ENCODE data around the gene LARGE1.

LARGE1 gene

GRCh38 chr22:33920197-33920540 is at the start of gene LARGE1:
TSS of gene LARGE1 (minus strand) at chr22:33920476.
- DNase-seq (ENCODE audit: low spot score): no peak

GRCh38 chr22:33969045-33969444 is 48.8 kb upstream of the LARGE1 start:
- no peak for DNase-seq (ENCODE audit: low spot score)

- no peak for DNase-seq (ENCODE audit: low spot score)
Measured at GRCh38 chr22:33964121-33964520, 43.8 kb upstream of the LARGE1 start.

DNA sequence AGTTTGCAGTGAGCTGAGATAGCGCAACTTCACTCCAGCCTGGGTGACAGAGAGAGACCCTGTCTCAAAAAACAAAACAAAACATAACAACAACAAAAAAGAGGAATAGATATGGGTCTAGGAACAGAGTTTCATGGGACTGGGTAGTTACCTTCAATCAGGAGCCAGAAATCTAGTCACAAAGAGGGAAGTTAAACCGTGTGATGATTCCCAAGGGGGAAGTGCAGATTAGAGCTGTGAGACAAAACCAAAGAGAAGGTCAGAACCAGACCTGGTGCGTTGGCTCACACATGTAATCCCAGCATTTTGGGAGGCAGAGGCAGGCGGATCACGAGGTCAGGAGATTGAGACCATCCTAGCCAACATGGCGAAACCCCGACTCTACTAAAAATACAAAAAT is 42.1 kb upstream of the LARGE1 start:
- no peak for DNase-seq (ENCODE audit: low spot score)

- DNase-seq (ENCODE audit: low spot score): no peak
Measured at GRCh38 chr22:33958741-33959140, 38.5 kb upstream of the LARGE1 start.

DNA sequence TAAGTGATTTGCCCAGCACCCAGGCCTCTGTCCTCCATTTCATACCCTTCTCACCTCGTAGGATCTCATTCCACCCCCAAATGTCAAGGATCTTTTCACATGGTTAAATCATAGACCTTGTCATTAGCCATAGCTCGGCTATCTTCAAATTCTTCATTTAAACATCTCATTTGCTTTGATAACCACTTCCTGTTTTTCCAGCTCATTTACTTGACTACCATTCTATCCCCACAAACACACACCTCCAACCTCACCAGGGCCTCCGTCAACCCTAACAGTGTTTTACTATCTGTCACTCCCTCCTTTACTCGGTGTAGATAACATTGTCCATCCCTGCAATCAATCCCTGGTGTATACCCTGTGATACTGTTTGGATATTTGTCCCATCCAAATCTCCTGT is 36.8 kb upstream of the LARGE1 start:
- DNase-seq (ENCODE audit: low spot score): no peak

DNA sequence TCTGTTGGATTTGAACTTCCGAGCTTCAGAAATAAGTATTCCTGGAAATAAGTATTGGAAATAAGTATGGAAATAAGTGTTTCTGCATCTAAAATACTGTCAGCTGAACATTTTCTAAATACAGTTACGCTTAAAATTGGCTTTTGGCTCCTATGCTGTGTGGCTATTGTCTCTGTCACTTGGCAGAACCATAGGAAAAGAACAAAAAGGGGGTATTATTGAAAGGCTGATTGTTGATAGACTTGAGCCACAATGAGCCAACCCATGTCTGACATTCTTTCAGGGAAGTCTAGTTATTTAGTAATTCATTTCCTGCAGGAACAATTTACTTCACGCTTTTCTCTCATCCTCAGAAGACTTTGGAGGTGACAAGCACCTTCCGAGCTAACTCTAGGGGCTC is 32.5 kb upstream of the LARGE1 start:
- no peak for DNase-seq (ENCODE audit: low spot score)

DNA sequence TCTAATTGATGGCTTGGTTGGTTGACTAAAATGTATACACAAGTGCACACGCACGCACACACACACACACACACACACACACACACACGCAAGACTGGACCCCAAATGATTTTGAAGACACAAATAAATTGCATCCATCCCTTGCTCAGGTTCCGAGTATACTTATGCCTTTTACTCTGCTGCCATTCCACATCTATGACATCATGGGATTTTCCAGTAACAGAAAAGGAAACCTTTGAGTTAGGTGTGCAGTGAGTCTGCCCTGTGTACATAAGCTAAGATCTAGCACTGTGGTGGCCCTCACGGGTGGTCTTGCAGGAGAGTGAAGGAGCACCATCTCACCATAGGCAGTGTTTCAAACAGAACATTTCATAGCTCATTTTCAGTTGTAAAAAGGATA is 20.5 kb upstream of the LARGE1 start:
- no peak for DNase-seq (ENCODE audit: low spot score)

DNA sequence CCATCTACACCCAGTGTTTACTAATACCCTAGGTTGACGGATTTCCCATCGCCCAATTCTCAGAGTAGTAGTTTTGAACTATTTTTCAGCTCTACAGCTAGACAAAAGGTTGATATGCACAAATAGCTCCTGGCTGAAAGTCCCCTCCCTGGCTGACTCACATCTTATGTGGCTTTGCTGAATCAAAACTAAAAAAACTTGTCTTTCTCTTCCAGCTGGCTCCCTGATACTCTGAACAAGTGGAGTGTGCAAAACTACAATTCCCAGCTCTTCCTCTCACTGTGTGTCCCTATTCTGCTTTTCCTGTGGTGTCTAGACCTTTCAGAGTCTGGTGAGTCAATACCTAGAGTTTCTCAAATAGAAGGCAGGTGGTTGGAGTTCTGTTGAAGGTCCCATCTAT is 12.7 kb upstream of the LARGE1 start:
- DNase-seq (ENCODE audit: low spot score): no peak

GRCh38 chr22:33931406-33931805 is 11.1 kb upstream of the LARGE1 start:
- DNase-seq (ENCODE audit: low spot score): no peak

GRCh38 chr22:33927752-33928151 is 7.5 kb upstream of the LARGE1 start:
- DNase-seq (ENCODE audit: low spot score): no peak

DNA sequence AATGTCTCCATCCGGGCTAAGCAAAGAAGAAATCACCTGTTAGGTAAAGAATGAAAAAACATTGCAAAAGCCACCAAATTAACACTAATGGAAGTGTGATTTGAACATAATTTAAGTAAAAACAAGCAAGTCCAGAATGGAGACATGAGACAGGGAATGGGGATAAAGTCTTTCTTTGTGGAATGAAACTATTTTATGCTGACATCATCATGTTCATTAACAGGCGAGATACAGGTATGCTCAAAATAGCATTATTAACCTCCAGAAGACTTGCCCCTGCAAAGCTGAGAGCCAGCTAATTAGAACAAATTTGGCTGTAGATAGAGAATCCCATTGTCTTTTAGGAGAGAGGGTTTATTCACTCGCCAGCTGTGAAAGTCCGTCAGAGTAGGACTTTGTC is 4.9 kb upstream of the LARGE1 start:
- DNase-seq (ENCODE audit: low spot score): no peak

- DNase-seq (ENCODE audit: low spot score): peak; percentile 31
Measured at GRCh38 chr22:33923660-33924246, 3.5 kb upstream of the LARGE1 start.

DNA sequence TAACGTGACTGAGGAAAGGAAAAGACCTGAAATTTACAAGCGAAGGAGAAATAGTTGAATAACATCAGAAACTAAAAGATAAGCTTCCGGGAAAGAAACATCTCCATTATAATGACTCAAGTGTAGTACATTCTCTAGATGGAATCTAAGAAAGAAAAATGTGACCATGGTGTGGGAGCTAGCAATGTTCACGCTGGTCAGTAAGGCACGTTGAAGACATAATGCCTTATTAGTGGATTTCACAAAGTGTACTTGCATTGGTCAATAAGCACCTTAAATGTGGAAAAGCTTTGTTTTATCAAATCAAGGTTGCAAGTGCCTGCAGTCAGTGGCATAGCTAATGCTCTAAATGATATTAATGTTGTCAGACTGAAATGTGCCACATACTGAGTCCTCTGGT is 2.8 kb upstream of the LARGE1 start:
- DNase-seq (ENCODE audit: low spot score): no peak

DNA sequence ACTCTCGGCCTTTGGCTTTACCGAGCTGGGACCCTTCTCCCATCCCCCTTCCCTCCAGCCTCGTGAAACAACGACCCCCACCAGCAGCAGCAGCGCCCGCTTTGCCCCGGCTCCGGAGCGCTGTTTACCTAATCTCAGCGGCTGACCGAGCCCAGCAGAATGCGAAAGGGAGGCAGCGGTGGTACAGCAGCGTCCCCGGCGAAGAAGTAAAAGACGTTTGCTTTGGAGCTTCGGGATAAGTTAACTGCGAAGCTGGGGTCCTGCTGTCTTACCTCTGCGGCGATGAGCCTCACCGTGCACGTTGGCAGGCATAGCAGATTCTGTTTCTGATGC is 2.0 kb upstream of the LARGE1 start:
- no peak for DNase-seq (ENCODE audit: low spot score)

- peak; percentile 3 for DNase-seq (ENCODE audit: low spot score)
Measured at GRCh38 chr22:33921525-33922348, 1.5 kb upstream of the LARGE1 start.

- DNase-seq (ENCODE audit: low spot score): peak; percentile 85
Measured at GRCh38 chr22:33920927-33921524, 750 bp upstream of the LARGE1 start.

DNA sequence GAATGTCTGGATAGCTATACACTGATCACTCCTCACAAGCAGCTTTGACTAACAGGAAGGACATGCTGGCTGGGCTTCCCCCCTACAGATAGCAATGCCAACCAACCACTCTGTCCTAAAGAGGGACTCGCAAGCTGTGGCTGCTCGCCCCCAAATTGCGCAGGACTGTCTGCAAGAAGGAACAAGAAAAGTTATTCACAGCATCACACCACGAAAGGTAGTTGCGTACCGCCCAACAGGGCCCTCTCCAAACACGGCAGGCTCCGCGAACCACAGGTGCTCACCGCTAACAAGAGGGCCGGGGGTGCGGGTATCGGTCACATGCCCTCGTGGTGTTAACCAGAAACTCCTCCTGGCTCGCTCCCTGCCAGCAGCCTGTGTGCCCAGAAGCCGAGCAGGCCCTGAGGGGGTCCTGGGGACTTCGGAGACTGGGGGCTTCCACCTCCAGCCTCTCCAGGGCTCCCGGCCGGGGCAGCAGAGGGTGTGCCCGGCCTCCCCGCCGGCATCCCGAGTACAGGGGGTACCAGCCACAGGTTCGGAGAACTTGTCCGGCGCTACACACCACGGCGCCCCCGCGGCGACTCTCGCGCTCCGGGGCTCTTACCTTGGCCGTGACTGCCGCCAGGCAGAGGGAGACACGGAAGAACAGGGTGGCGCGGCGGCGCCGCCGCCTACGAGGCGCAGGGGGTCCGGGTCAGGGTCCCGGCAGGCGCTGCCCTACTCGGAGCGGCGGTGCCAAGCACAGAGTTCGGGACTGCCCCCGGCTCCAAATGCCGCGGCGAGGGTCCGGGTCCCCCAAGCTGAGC is 682 bp downstream of the LARGE1 start:
- no peak for DNase-seq (ENCODE audit: low spot score)

DNA sequence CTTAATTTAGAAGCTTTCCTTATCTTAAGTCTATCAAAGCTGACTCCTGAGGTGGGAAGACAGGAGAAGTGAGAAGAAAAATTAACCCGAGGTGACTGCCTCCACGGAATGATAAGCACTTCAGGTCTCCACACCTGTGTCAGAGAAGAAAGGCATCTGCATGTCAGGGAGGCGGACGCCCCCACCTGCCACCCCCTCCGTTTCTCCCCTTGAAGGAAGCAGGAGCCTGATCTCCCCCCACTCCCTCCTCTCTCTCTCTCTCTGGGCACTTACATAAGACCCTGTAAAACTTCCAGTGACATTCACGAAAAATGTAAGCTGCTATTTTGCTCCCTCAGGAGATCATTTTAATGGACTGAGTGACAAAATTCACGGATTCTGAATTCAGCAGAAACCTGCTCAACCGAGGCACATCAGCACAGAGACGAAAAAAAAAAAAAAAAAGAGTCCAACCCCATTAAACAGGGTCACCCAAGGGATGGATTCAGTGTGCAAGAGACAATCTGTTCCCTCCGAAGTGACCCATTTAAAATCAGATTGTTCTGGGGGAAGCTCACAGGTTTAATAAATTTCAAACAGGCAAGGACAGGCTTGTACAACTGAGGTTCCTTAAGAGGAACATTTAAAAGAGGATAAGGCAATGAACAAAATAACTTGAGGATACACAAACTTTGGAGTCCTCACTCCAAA is 1.5 kb downstream of the LARGE1 start:
- DNase-seq (ENCODE audit: low spot score): no peak

GRCh38 chr22:33917744-33918406 is 2.4 kb downstream of the LARGE1 start:
- no peak for DNase-seq (ENCODE audit: low spot score)

GRCh38 chr22:33914699-33915098 is 5.6 kb downstream of the LARGE1 start:
- DNase-seq (ENCODE audit: low spot score): no peak

GRCh38 chr22:33914131-33914530 is 6.1 kb downstream of the LARGE1 start:
- no peak for DNase-seq (ENCODE audit: low spot score)
